ENCODE measurements around the gene CAVIN4.

The CAVIN4 gene

DNA sequence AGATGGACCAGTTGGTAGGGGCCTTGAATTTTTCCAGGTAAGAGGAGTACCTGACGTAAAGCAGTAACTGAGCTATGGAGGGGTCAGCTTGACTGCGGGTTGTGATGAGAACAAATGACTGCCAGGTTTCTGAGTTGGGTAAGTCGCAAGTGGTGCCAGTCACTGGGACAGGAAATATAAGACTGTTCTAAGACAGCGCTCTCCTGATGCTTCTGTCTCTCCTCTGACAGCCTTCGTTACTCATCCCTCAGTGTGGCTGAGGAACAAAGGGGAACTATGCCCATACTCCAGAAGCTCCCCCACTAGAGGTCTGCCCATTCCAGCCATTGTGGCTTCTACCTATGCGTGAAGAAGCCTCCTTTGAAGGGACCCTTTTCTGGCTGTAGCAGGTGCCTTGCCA, 13.3 kb downstream of the CAVIN4 start:
- FAIRE-seq, result no peak

DNA sequence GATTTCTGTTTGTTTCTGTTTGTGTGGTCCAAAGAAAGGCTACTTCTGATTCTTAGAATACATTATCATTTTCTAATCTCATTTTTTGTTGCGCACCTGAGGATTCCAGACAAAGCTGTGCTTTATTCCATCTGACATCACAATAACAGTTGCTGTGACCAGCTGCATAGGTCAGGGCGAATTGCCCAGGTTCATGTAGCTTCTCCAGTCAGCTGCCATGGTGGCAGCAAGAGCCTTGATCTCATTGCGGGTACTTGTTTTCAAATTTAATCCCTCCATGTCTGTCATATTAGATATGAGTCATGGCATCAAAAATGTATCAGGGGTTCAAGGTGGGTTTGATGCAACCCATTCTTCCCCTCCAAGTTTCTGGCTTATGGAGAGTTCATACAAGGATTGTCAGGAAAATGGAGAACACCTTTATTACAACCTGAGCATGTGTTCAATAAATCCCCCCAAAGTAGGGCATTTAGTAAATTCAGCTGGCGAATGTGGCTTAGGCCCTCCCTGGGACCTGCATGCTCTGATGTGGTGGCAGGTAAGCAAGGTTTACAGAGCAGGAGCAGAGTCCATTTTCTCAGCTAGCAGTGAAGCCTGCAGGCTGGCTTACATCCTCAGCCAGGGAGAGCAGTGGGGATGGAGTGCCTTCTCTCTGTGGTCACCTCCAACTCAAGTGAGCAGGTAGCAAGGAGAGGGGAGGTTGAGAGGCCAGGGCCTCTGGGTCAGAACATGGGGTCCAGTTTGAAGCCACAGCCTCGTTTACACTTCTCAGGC, 13.9 kb downstream of the CAVIN4 start:
- FAIRE-seq, result no peak

- peak; percentile 97 for FAIRE-seq
These were observed 17.7 kb downstream of the CAVIN4 start for GRCh38 chr9:100595391-100596199.

DNA sequence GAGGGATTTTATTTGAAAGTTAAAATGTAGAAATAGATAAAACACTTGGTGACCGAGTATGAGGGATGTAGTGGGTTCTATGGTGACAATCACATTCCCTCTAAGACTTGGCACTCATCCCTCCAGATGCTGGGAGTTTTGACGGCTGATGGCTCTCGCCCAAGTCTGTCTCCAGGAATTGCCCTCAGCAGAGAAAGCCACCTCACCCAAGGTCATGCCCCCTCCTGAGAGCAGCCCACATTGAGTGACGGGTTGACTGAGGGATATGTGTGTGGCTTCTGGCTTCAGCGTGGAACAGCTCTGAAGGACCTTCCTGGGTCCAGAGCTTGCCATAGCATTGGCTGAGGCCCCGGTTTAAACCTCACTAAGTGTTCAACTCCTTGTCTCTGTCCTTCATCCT, 19.4 kb downstream of the CAVIN4 start:
- FAIRE-seq, result no peak

DNA sequence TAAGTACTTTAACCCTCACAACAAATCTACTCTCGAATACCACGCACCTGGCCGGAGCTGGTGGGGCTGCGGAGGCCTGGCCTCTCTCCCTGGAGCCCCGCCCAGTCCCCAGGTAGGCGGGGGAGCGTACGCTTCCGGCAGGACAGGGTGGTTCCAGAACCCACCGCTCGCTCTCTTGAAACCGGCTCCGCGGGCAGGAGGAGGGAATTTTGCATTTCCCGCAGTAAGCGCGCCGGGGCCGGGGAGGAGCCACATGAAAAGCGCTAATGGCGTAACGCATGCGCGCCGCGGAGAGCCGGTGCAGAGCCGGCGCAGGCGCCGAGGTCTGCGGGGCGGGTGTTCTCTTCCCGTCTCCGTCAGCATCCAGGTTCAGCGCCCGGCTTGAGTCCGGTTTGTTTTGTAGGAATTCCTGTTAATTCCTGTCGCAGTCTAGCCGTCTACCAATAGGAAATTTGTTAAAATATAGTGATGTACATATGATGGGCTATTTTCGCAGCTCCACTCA, 20.8 kb downstream of the CAVIN4 start:
- no peak for FAIRE-seq

DNA sequence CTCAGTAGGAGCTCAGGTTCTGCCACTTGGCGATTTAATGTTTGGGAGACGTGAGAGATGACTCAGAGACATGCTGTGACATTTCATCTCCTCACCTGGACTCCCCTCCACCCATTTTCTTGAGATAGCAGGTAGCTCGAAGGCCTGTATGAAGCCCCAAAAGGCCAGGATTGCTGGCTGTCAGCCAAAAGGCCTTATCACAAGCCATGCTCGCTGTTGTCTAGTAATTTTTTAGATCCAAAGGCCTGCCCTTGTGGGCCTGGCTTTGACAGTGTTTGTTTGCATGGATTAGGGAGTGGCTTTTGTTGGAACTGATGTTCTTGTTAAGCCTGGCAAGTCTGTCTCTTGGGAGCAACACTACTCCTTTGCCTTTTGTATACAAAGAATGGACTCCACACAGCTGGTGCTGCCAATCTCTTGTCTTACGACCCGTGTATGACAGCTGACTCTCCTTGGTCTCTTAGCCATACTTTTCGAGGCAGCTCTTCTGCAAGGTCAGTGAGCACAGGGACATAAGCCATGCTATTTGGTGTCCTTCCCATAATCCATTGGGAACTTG, 22.7 kb downstream of the CAVIN4 start:
- FAIRE-seq, result no peak

- no peak for FAIRE-seq
These were observed 23.3 kb downstream of the CAVIN4 start for GRCh38 chr9:100601216-100601615.

- peak; percentile 32 for FAIRE-seq
These were observed 24.5 kb downstream of the CAVIN4 start for GRCh38 chr9:100602342-100602801.

- FAIRE-seq, result no peak
These were observed 27.5 kb downstream of the CAVIN4 start for GRCh38 chr9:100605405-100605804.

GRCh38 chr9:100619194-100619593, 41.3 kb downstream of the CAVIN4 start:
- FAIRE-seq, result no peak

DNA sequence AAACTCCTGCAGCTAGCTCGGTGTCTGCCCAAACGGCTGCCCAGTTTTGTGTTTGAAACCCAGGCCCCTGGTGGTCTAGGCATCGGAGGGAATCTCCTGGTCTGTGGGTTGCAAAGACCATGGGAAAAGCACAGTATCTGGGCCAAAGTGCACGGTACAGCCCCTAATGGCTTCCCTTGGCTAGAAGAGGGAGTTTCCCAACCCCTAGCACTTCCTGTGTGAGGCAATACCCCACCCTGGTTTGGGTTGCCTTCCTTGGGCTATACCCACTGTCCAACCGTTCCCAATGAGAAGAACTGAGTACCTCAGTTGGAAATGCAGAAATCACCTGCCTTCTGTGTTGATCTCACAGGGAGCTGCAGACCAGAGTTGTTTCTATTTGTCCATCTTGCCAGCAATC, 41.8 kb downstream of the CAVIN4 start:
- no peak for FAIRE-seq

GRCh38 chr9:100623969-100624368, 46.1 kb downstream of the CAVIN4 start:
- no peak for FAIRE-seq

- FAIRE-seq, result no peak
These were observed 49.1 kb downstream of the CAVIN4 start for GRCh38 chr9:100626949-100627348.

- FAIRE-seq, result no peak
These were observed 59.9 kb downstream of the CAVIN4 start for GRCh38 chr9:100637787-100638186.
